HepG2 (cell line): Measurements from ENCODE around the gene GPRASP3. TPM values are rescaled to one million over a fixed set of nuclear protein-coding genes. Genes with fewer than 3 reads are reported as not detected.

ENCODE experiments used
- ATAC-seq: fragments of 200-7000 bp; cut with Tn5 transposase; 3 replicates; pipeline ENCODE4 v1.9.1; 2020; ENCODE audit warnings: mild to moderate bottlenecking, moderate library complexity
- BruUV-seq: library from RNA; stranded (reverse); fragments of 400-500 nt; replicated peaks from 2 replicates; lab custom pipeline; 2021; lab: Mats Ljungman, UMichigan
- CTCF ChIA-PET: fragments of 300-600 bp; formaldehyde crosslinking; extraction: SDS; loops from one replicate; lab custom pipeline; 2021; ENCODE audit warnings: low total read pairs, inconsistent platforms, low intra/inter-chr PET ratio; lab: Yijun Ruan, JAX
- POLR2A ChIA-PET: fragments of 350-600 bp; sonication (Branson Sonifier 250); formaldehyde crosslinking; loops from one replicate; lab custom pipeline; 2020; ENCODE audit warnings: antibody characterized with exemption, inconsistent platforms; lab: Yijun Ruan, JAX
- DNase-seq: peaks from one replicate; pipeline ENCODE4 v3.0.0-alpha.2; 2015; ENCODE audit warnings: low spot score
- FAIRE-seq: peaks from 3 replicates; lab custom pipeline; 2011; peaks lifted over from hg19 to GRCh38; lab: Jason Lieb, UNC
- H2AFZ ChIP-seq: one replicate; pipeline ENCODE4 v1.6.1; 2011; ENCODE audit warnings: low read length, inconsistent platforms
- H3K27ac ChIP-seq: fragments of 300-600 bp; 3 replicates; pipeline ENCODE4 v1.8.0; 2011; ENCODE audit warnings: mixed run types, mild to moderate bottlenecking, mixed read lengths, low read length, inconsistent platforms; ENCODE audit not compliant: insufficient read depth; ENCODE audit errors: extremely low read length
- H3K27me3 ChIP-seq, 2 experiments: fragments of 200-600 bp in 1 of 2; 2 replicates in 1 of 2; 3 replicates in 1 of 2; pipeline versions ENCODE4 v1.6.0 to v1.8.0; 2011; ENCODE audit warnings: low read length in 2 of 2, mild to moderate bottlenecking in 2 of 2, moderate library complexity in 2 of 2, inconsistent platforms in 1 of 2; ENCODE audit not compliant: insufficient read depth in 2 of 2, control insufficient read depth in 1 of 2
- H3K36me3 ChIP-seq, 2 experiments: fragments of 200-600 bp in 1 of 2; replicated peaks in 1 of 2; 2 replicates in 1 of 2; 3 replicates in 1 of 2; pipeline versions ENCODE4 v1.5.1 to v1.8.0; 2011; ENCODE audit warnings: low read length in 2 of 2, inconsistent platforms in 1 of 2; ENCODE audit not compliant: insufficient read depth in 2 of 2, control insufficient read depth in 1 of 2
- H3K4me1 ChIP-seq: 2 replicates; pipeline ENCODE4 v1.5.1; 2012; ENCODE audit warnings: low read length, inconsistent platforms; ENCODE audit not compliant: insufficient read depth
- H3K4me2 ChIP-seq: 2 replicates; pipeline ENCODE4 v1.6.0; 2011; ENCODE audit warnings: low read depth, low read length, inconsistent platforms
- H3K4me3 ChIP-seq, 3 experiments: fragments of 200-600 bp in 1 of 3; sonication (generic), shearing (Covaris generic) in 1 of 3; replicated peaks in 1 of 3; 2 replicates each; pipeline ENCODE4 v1.5.1; 2011 to 2016; ENCODE audit warnings: low read length in 3 of 3, inconsistent platforms in 2 of 3, low read depth in 2 of 3, mild to moderate bottlenecking in 2 of 3, control low read depth in 1 of 3, mixed read lengths in 1 of 3; ENCODE audit not compliant: insufficient read depth in 1 of 3
- H3K79me2 ChIP-seq: one replicate; pipeline ENCODE4 v1.6.1; 2011; ENCODE audit warnings: low read length, inconsistent platforms; ENCODE audit not compliant: insufficient read depth
- H3K9ac ChIP-seq: 2 replicates; pipeline ENCODE4 v1.6.0; 2011; ENCODE audit warnings: mild to moderate bottlenecking, low read depth, low read length, inconsistent platforms; ENCODE audit not compliant: insufficient read depth
- H3K9me3 ChIP-seq: 2 replicates; pipeline ENCODE4 v1.5.1; 2012; ENCODE audit warnings: mild to moderate bottlenecking, low read length
- H4K20me1 ChIP-seq: 2 replicates; pipeline ENCODE4 v1.6.0; 2011; ENCODE audit warnings: inconsistent platforms, mild to moderate bottlenecking, low read length, moderate library complexity; ENCODE audit not compliant: insufficient read depth
- ASH2L ChIP-seq: fragments of 300-600, 200-600 bp; sonication (generic); IDR thresholded peaks from 2 replicates; pipeline ENCODE4 v1.7.0; 2017; ENCODE audit warnings: low read depth, mild to moderate bottlenecking, moderate library complexity, mixed read lengths, low read length; ENCODE audit not compliant: insufficient read length
- HNRNPK ChIP-seq: fragments of 200-400 bp; formaldehyde crosslinking; IDR thresholded peaks from 2 replicates; pipeline ENCODE4 v1.6.1; 2018; ENCODE audit warnings: low read length, low read depth, moderate library complexity, mild to moderate bottlenecking; ENCODE audit not compliant: poor library complexity, severe bottlenecking
- NFIC ChIP-seq: IDR thresholded peaks from 2 replicates; pipeline ENCODE4 v1.6.1; 2012; ENCODE audit warnings: mild to moderate bottlenecking, low read length, inconsistent platforms
- NR2F2 ChIP-seq: IDR thresholded peaks from 2 replicates; pipeline ENCODE4 v1.6.1; 2012; ENCODE audit warnings: low read depth, inconsistent platforms, borderline replicate concordance
- NR2F6 ChIP-seq, 2 experiments: IDR thresholded peaks; 2 replicates each; pipeline ENCODE4 v1.6.1; 2016; ENCODE audit warnings: antibody characterized with exemption in 1 of 2, mild to moderate bottlenecking in 1 of 2
- SRY ChIP-seq: sonication (generic); formaldehyde crosslinking; IDR thresholded peaks from 2 replicates; pipeline ENCODE4 v1.8.0; 2022; ENCODE audit warnings: mild to moderate bottlenecking, missing genetic modification reagents
- TBX2 ChIP-seq: sonication (generic); formaldehyde crosslinking; IDR thresholded peaks from 2 replicates; pipeline ENCODE4 v1.5.0; 2020; ENCODE audit warnings: missing genetic modification reagents, mild to moderate bottlenecking, borderline replicate concordance
- THAP11 ChIP-seq: IDR thresholded peaks from 2 replicates; pipeline ENCODE4 v1.6.1; 2016; ENCODE audit warnings: missing biosample characterization, missing genetic modification reagents
- ZNF234 ChIP-seq: sonication (generic); formaldehyde crosslinking; conservative IDR thresholded peaks from 2 replicates; pipeline ENCODE4 v1.5.1; 2020; ENCODE audit warnings: mild to moderate bottlenecking, missing genetic modification reagents
- ZNF563 ChIP-seq: sonication (generic); formaldehyde crosslinking; IDR thresholded peaks from 2 replicates; pipeline ENCODE4 v1.8.0; 2022; ENCODE audit warnings: mild to moderate bottlenecking, moderate library complexity, missing genetic modification reagents
- ZNF564 ChIP-seq: sonication (generic); formaldehyde crosslinking; IDR thresholded peaks from 2 replicates; pipeline ENCODE4 v1.8.1; 2023; ENCODE audit warnings: mild to moderate bottlenecking, missing genetic modification reagents
- ZNF607 ChIP-seq: sonication (generic); formaldehyde crosslinking; IDR thresholded peaks from 2 replicates; pipeline ENCODE4 v1.5.1; 2020; ENCODE audit warnings: missing genetic modification reagents, mild to moderate bottlenecking, borderline replicate concordance
- WGBS: methylation state at CpG from one replicate; pipeline ENCODE4 v1.1.6; 2017; ENCODE audit warnings: low lambda C conversion rate; 5-methylcytosine and 5-hydroxymethylcytosine counted together
- in situ Hi-C: cut with HindIII; loops from 2 replicates; pipeline ENCODE4 v1.10.0; 2017; ENCODE audit warnings: low pct_unique_long_range_greater_than_20kb; ENCODE audit not compliant: extremely low pct_ligation_motif_present
- intact Hi-C: fragments of 100-400 bp; cut with micrococcal nuclease; formaldehyde crosslinking; loops from one replicate; pipeline ENCODE4 v1.10.0; 2022; ENCODE audit not compliant: unreplicated experiment
- polyA plus RNA-seq, 8 experiments: library from polyadenylated mRNA; depleted of rRNA in 3 of 8; stranded (reverse) in 7 of 8; unstranded in 1 of 8; fragments of >200 nt; fragmentation: Illumina TruSeq in 4 of 8; extraction: Trizol in 4 of 8; gene quantifications; 2 replicates each; pipeline versions ENCODE4 v1.2.1 to v1.2.3, GENCODE V29; 2011 to 2016; ENCODE audit warnings: low read depth in 4 of 8, missing spikeins in 1 of 8, mixed read lengths in 1 of 8; ENCODE audit not compliant: insufficient read depth in 1 of 8
- total RNA-seq, 5 experiments: library from RNA; depleted of rRNA; stranded (reverse); fragments of >200 nt; fragmentation: Illumina TruSeq; extraction: Trizol; gene quantifications; 2 replicates each; pipeline ENCODE4 v1.2.3, GENCODE V29; 2016; ENCODE audit warnings: low read depth in 1 of 5
- TF ChIP-seq, protein P1 (sequence below): sonication (generic); formaldehyde crosslinking; IDR thresholded peaks from 2 replicates; pipeline ENCODE4 v1.5.0; 2020; ENCODE audit warnings: mild to moderate bottlenecking, missing genetic modification reagents, borderline replicate concordance
- TF ChIP-seq, protein P2 (sequence below): IDR thresholded peaks from 2 replicates; pipeline ENCODE4 v1.6.1; 2016
- TF ChIP-seq, protein P3 (sequence below): sonication (generic); formaldehyde crosslinking; IDR thresholded peaks from 2 replicates; pipeline ENCODE4 v1.4.0; 2020; ENCODE audit warnings: missing genetic modification reagents, borderline replicate concordance

GPRASP3 gene
- total and polyA plus RNA-seq, 2 of the 13 experiments (the other 11 are each of a cell fraction or from before 2014, with no cell fraction given): 0.67 to 1.4 TPM

DNA sequence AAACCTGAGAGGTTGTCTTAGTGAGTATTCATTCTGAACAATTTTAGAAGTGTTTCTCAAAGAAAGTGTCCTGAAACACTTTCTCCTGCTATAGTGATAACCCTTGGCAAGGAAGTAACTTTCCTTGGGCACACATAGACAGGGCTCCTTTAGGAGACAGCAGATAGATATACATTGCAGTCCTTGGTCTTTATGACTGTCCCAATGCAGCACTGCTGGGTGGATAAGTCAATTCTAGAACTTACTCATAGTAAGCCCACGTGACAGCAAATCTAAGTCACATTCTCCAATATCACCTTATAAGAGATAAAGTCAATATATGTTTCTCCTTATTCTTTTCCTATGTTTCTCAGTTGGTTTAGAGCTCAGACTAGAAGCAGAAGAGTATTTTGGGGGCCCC, 46.7 kb downstream of the GPRASP3 start (continued):
- TF ChIP-seq ZNF234 (CRISPR knock-in tag) (no peak), ZNF607 (no peak)

DNA sequence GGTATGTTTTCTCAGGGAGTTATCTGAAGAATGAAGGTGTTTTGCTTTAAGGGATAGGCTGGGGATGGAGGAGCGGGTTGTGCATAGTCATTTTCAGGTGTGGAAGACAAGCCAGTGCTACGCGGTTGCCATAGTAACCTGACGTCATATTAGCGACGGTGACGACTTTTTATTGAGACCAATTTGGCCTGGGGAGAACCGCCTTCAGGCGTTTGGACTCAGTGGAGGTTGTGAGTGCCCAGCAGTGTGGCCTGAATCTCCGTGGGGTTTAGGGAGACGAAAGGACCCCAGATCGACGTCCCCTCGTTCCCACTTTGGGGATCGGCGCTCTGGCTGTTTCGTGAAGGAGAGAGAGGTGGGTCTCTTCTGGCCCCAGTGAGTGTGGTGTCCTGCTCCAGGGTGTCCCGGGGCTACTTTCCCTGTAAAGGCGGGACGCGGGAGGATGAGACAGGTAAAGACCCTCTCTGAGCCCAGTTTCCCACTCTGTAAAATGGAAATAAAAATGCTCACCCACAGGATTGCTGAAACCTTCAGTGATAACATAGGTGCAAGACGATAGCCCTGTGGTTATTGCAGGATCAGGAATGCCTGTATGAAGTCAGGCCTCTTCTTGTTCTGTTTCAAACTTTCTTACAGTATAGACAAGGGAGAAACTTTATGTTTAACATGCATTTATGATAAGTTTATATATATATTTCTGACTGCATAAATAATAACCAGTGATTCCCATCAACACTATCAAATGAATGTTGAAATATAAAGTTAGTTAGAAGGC, 48.6 kb downstream of the GPRASP3 start:
- WGBS: 2% methylated on average over 8 of the region's 22 CpGs
- no peaks in the 10 kb centered on the region; a peak in 1 of 5 replicates for H3K27me3 ChIP-seq
- no peaks in the 10 kb centered on the region for H3K9me3 ChIP-seq
- H3K4me1 ChIP-seq: 0 out of 2 replicates have a peak, but pooled peaks cover 6% of the 10 kb centered on the region
- FAIRE-seq (peak; percentile 95), ATAC-seq (peak; percentile 94), DNase-seq (peak; percentile 84)
- in situ Hi-C loops (no loop called here), intact Hi-C loops (loop anchor here (5.0 kb wide), 1 partner anchor 112 kb away; no protein-coding TSS in a partner anchor)
- H3K27ac ChIP-seq: peak overlapping the region; percentile 67
- ChIA-PET POLR2A (no interaction called here), CTCF (no interaction called here)
- H3K4me3 ChIP-seq: peak overlapping the region; percentile 62 to 76 (median 69)
- peak overlapping the region; percentile 83 for H2AFZ ChIP-seq
- no peaks in the 10 kb centered on the region for H4K20me1 ChIP-seq
- peaks cover 15% of the 10 kb centered on the region for H3K79me2 ChIP-seq
- H3K36me3 ChIP-seq: no peaks in the 10 kb centered on the region
- H3K9ac ChIP-seq: peak overlapping the region; percentile 87
- peak overlapping the region; percentile 62 for H3K4me2 ChIP-seq
- TSS peak; percentile 76 for BruUV-seq
- TF ChIP-seq HNRNPK (no peak), ASH2L (peak; percentile 47), NR2F2 (no peak), TBX2 (CRISPR knock-in tag) (no peak), SRY (CRISPR knock-in tag) (no peak), NR2F6 (IDR thresholded peaks at IDR 0.05) (no peak), NR2F6 (CRISPR knock-in tag; IDR thresholded peaks at IDR 0.05) (no peak), NFIC (no peak), ZNF564 (CRISPR knock-in tag) (no peak), ZNF563 (CRISPR knock-in tag) (no peak), THAP11 (CRISPR knock-in tag) (peak; percentile 49)
- TF ChIP-seq, protein P1, sequence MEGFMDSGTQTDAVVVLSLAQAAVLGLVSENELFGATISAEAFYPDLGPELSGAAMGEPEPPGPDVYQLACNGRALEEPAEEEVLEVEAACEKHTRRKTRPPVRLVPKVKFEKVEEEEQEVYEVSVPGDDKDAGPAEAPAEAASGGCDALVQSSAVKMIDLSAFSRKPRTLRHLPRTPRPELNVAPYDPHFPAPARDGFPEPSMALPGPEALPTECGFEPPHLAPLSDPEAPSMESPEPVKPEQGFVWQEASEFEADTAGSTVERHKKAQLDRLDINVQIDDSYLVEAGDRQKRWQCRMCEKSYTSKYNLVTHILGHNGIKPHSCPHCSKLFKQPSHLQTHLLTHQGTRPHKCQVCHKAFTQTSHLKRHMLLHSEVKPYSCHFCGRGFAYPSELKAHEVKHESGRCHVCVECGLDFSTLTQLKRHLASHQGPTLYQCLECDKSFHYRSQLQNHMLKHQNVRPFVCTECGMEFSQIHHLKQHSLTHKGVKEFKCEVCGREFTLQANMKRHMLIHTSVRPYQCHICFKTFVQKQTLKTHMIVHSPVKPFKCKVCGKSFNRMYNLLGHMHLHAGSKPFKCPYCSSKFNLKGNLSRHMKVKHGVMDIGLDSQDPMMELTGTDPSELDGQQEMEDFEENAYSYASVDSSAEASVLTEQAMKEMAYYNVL (CRISPR knock-in tag): no peak
- TF ChIP-seq, protein P2, sequence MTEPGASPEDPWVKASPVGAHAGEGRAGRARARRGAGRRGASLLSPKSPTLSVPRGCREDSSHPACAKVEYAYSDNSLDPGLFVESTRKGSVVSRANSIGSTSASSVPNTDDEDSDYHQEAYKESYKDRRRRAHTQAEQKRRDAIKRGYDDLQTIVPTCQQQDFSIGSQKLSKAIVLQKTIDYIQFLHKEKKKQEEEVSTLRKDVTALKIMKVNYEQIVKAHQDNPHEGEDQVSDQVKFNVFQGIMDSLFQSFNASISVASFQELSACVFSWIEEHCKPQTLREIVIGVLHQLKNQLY (CRISPR knock-in tag): no peak
- TF ChIP-seq, protein P3, sequence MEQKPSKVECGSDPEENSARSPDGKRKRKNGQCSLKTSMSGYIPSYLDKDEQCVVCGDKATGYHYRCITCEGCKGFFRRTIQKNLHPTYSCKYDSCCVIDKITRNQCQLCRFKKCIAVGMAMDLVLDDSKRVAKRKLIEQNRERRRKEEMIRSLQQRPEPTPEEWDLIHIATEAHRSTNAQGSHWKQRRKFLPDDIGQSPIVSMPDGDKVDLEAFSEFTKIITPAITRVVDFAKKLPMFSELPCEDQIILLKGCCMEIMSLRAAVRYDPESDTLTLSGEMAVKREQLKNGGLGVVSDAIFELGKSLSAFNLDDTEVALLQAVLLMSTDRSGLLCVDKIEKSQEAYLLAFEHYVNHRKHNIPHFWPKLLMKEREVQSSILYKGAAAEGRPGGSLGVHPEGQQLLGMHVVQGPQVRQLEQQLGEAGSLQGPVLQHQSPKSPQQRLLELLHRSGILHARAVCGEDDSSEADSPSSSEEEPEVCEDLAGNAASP (CRISPR knock-in tag): no peak
